Natural killer cell (primary cell): ENCODE data around the gene FUT1. TPM values are rescaled to one million over a fixed set of nuclear protein-coding genes. Genes with fewer than 3 reads are reported as not detected.

ENCODE experiments used
- ATAC-seq, 3 donors: fragments of 150-1000 bp in 2 of 3; fragments of 200-7000 bp in 1 of 3; cut with Tn5 transposase; 1 replicate in 1 of 3; 2 replicates in 2 of 3; pipeline ENCODE4 v1.10.0; 2021; ENCODE audit warnings: mild to moderate bottlenecking in 2 of 3, moderate library complexity in 2 of 3
- DNase-seq, 2 donors: peaks; one replicate each; pipeline versions ENCODE4 v3.0.0 to v3.0.0-alpha.2; 2013 to 2021; ENCODE audit warnings: mixed read lengths in 1 of 2
- H3K27ac ChIP-seq: one replicate; pipeline ENCODE4 v1.5.1; 2013; ENCODE audit warnings: mild to moderate bottlenecking, low read length
- H3K27me3 ChIP-seq: one replicate; pipeline ENCODE4 v1.6.1; 2013; ENCODE audit warnings: low read length; ENCODE audit not compliant: control insufficient read depth, insufficient read depth
- H3K36me3 ChIP-seq: one replicate; pipeline ENCODE4 v1.6.1; 2013; ENCODE audit warnings: low read length; ENCODE audit not compliant: control insufficient read depth, insufficient read depth
- H3K4me1 ChIP-seq: one replicate; pipeline ENCODE4 v1.6.1; 2013; ENCODE audit warnings: low read length; ENCODE audit not compliant: control insufficient read depth, insufficient read depth
- H3K4me3 ChIP-seq: one replicate; pipeline ENCODE4 v1.5.1; 2013; ENCODE audit warnings: low read length
- H3K9me3 ChIP-seq: one replicate; pipeline ENCODE4 v1.6.1; 2013; ENCODE audit warnings: low read length; ENCODE audit not compliant: control insufficient read depth, insufficient read depth
- H3K27ac Mint-ChIP-seq, 2 donors: one replicate each; pipeline ENCODE4 v1.8.0; 2022; ENCODE audit warnings: mild to moderate bottlenecking in 2 of 2, mixed read lengths in 2 of 2, moderate library complexity in 1 of 2
- H3K27me3 Mint-ChIP-seq, 2 donors: one replicate each; pipeline ENCODE4 v1.8.0; 2022; ENCODE audit warnings: low read depth in 2 of 2, mixed read lengths in 2 of 2
- H3K36me3 Mint-ChIP-seq: one replicate; pipeline ENCODE4 v1.8.0; 2022; ENCODE audit warnings: mixed read lengths
- H3K4me1 Mint-ChIP-seq, 2 donors: one replicate each; pipeline ENCODE4 v1.8.0; 2022; ENCODE audit warnings: mixed read lengths in 2 of 2
- H3K4me3 Mint-ChIP-seq: one replicate; pipeline ENCODE4 v1.8.0; 2022; ENCODE audit warnings: mild to moderate bottlenecking, moderate library complexity, mixed read lengths
- H3K9me3 Mint-ChIP-seq, 2 donors: one replicate each; pipeline ENCODE4 v1.8.0; 2022; ENCODE audit warnings: mixed read lengths in 2 of 2
- CTCF ChIP-seq: fragments of 200-600 bp; IDR thresholded peaks from one replicate; pipeline ENCODE4 v1.8.0; 2022; ENCODE audit warnings: antibody characterized with exemption
- WGBS: methylation state at CpG from one replicate; pipeline ENCODE4 v1.1.7; 2013; ENCODE audit warnings: missing lambda C conversion rate; ENCODE audit not compliant: insufficient coverage; 5-methylcytosine and 5-hydroxymethylcytosine counted together
- intact Hi-C: fragments of 100-400 bp; cut with micrococcal nuclease; formaldehyde crosslinking; loops from one replicate; pipeline ENCODE4 v1.14.2; 2022
- total RNA-seq, 4 donors: library from RNA; stranded (reverse); fragments of 120-200 nt in 1 of 4; gene quantifications; one replicate each; pipeline versions ENCODE4 v1.2.3 to v1.2.4, GENCODE V29; 2013 to 2022

Gene FUT1
- total RNA-seq, 3 donors from 2014 or later (not counting 1 experiment from before 2014, with no cell fraction given) = 0.18 TPM; not detected in 2

- Histone ChIP-seq H3K27ac (no peak overlapping the region), H3K9me3 (no peaks in the 10 kb centered on the region), H3K27me3 (no peaks in the 10 kb centered on the region), H3K4me1 (peaks cover 12% of the 10 kb centered on the region), H3K36me3 (no peaks in the 10 kb centered on the region), H3K4me3 (no peak overlapping the region)
- peaks cover 13 to 14% of the 10 kb centered on the region in 2 donors for H3K4me1 Mint-ChIP-seq
- H3K4me3 Mint-ChIP-seq = peak overlapping the region; percentile 35
- 90% methylated on average over 7 of the region's 7 CpGs for WGBS
- H3K9me3 Mint-ChIP-seq = no peaks in the 10 kb centered on the region
- H3K27me3 Mint-ChIP-seq = no peaks in the 10 kb centered on the region
- ATAC-seq (no peak), DNase-seq (no peak)
- peak overlapping the region in 1 of 2 donors; percentile 7 for H3K27ac Mint-ChIP-seq
- intact Hi-C loops = no loop called here
- TF ChIP-seq CTCF = no peak
- no peaks in the 10 kb centered on the region for H3K36me3 Mint-ChIP-seq
Observed at GRCh38 chr19:48797103-48797502, 44.7 kb upstream of the FUT1 start.

DNA sequence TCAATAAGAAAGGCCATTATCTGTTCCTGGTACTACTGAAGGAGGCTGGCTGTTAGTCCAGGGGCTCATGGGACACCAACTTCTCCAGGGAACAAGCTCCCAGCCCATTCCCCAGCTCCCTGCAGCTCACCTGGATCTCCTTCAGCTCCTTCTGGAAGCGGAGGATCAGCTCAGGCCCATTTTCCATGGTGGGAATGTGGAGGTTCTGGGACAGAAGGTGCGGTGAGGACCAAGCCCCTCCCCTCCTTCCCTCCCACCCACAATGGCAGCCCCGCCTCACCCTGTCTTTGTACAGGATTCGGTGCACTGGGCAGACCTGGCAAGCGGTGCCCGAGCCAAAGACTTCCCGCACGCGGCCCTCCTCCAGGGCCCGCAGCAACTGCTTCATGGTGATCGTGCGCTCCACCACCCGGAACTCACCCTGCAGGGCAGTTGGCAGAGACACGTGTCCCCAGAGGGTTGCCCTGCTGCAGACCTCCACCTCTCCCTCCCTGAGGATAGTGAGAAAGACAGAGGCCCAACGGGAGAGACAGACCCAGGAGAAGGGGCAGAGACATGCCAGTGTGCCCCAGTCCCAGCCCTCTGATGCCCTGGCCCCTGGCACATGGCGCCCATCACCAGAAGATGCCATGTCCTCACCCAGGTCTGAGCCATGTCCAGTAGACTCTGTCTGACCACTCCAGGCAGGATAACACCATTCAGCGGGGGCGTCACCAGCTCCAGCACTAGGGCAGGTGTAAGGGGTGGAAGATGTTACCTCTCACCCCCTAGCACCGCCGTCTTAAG is 44.0 kb upstream of the FUT1 start:
- ATAC-seq = no peak
- H3K27ac ChIP-seq = no peak overlapping the region
- H3K4me1 ChIP-seq = peaks cover 12% of the 10 kb centered on the region
- no peaks in the 10 kb centered on the region for H3K9me3 ChIP-seq
- no peaks in the 10 kb centered on the region for H3K36me3 ChIP-seq
- TF ChIP-seq CTCF = no peak
- DNase-seq = no peak
- intact Hi-C loops = no loop called here
- no peaks in the 10 kb centered on the region for H3K27me3 ChIP-seq
- Mint-ChIP-seq H3K36me3 (no peaks in the 10 kb centered on the region), H3K27me3 (no peaks in the 10 kb centered on the region), H3K9me3 (no peaks in the 10 kb centered on the region), H3K27ac (no peak overlapping the region), H3K4me1 (peaks cover 13 to 14% of the 10 kb centered on the region in 2 donors), H3K4me3 (no peak overlapping the region)
- 95% methylated on average over 17 of the region's 20 CpGs for WGBS
- H3K4me3 ChIP-seq = no peak overlapping the region

GRCh38 chr19:48795685-48796070 is 43.2 kb upstream of the FUT1 start:
- WGBS = 87% methylated on average over 2 of the region's 2 CpGs
- no peaks in the 10 kb centered on the region for H3K9me3 Mint-ChIP-seq
- DNase-seq (no peak), ATAC-seq (no peak)
- H3K9me3 ChIP-seq = no peaks in the 10 kb centered on the region
- H3K4me3 Mint-ChIP-seq = peak overlapping the region; percentile 87
- H3K27ac Mint-ChIP-seq = peak overlapping the region; percentile 76 to 93
- no peaks in the 10 kb centered on the region for H3K27me3 Mint-ChIP-seq
- no peaks in the 10 kb centered on the region for H3K27me3 ChIP-seq
- peaks cover 13 to 14% of the 10 kb centered on the region in 2 donors for H3K4me1 Mint-ChIP-seq
- H3K4me3 ChIP-seq = peak overlapping the region; percentile 61
- no peaks in the 10 kb centered on the region for H3K36me3 Mint-ChIP-seq
- peak overlapping the region; percentile 61 for H3K27ac ChIP-seq
- intact Hi-C loops = loop anchor here (1.0 kb wide), 2 partner anchors 40 to 47 kb away; no protein-coding TSS in a partner anchor
- peaks cover 12% of the 10 kb centered on the region for H3K4me1 ChIP-seq
- no peaks in the 10 kb centered on the region for H3K36me3 ChIP-seq
- no peak for TF ChIP-seq CTCF
